Measurements from ENCODE around the gene F3. TPM values are rescaled to one million over a fixed set of nuclear protein-coding genes. Genes with fewer than 3 reads are reported as not detected.

F3 gene
- total and polyA plus RNA-seq, 2 of the 13 experiments (the other 11 are each of a cell fraction or from before 2014, with no cell fraction given) = 5.8 to 9.0 TPM

GRCh38 chr1:94522304-94522703 lies 19.3 kb downstream of the F3 start (continued):
- TF ChIP-seq ATF7 (IDR thresholded peaks at IDR 0.05) (no peak), ATF7 (CRISPR knock-in tag; IDR thresholded peaks at IDR 0.05) (no peak), EEA1 (CRISPR knock-in tag; IDR thresholded peaks at IDR 0.05; ENCODE audit: borderline replicate concordance) (no peak), ZFP82 (CRISPR knock-in tag; IDR thresholded peaks at IDR 0.05; ENCODE audit: borderline replicate concordance) (no peak), ZNF652 (CRISPR knock-in tag; IDR thresholded peaks at IDR 0.05; ENCODE audit: borderline replicate concordance, low read depth) (no peak), HMGA1 (CRISPR knock-in tag; conservative IDR thresholded peaks at IDR 0.05) (no peak), ZFP90 (CRISPR knock-in tag; IDR thresholded peaks at IDR 0.05; ENCODE audit: borderline replicate concordance) (no peak), ZNF580 (CRISPR knock-in tag; IDR thresholded peaks at IDR 0.05; ENCODE audit: borderline replicate concordance, low read depth) (no peak), ZBTB37 (CRISPR knock-in tag; IDR thresholded peaks at IDR 0.05) (no peak), ZNF7 (CRISPR knock-in tag; IDR thresholded peaks at IDR 0.05) (no peak)

GRCh38 chr1:94519351-94519750 lies 22.2 kb downstream of the F3 start:
- intact Hi-C loops (cut with micrococcal nuclease; ENCODE audit: unreplicated experiment) = no loop called here
- Histone ChIP-seq H3K27me3 (ENCODE audit: control insufficient read depth in 1 of 2, insufficient read depth in 2 of 2, low read length in 2 of 2) (no peaks in the 10 kb centered on the region), H4K20me1 (ENCODE audit: insufficient read depth, low read length) (no peaks in the 10 kb centered on the region), H3K9ac (ENCODE audit: insufficient read depth, low read depth, low read length) (no peak overlapping the region), H3K79me2 (ENCODE audit: insufficient read depth, low read length) (no peaks in the 10 kb centered on the region), H3K9me3 (ENCODE audit: low read length) (no peaks in the 10 kb centered on the region), H3K4me3 (replicated peaks in 1 of 3; ENCODE audit: insufficient read depth in 1 of 3, low read depth in 2 of 3, low read length in 3 of 3) (no peak overlapping the region), H3K4me2 (ENCODE audit: low read depth, low read length) (no peak overlapping the region), H3K4me1 (ENCODE audit: insufficient read depth, low read length) (no peaks in the 10 kb centered on the region), H3K27ac (ENCODE audit: extremely low read length, insufficient read depth, low read length) (no peak overlapping the region), H3K36me3 (replicated peaks in 1 of 2; ENCODE audit: control insufficient read depth in 1 of 2, insufficient read depth in 2 of 2, low read length in 2 of 2) (peaks cover 2 to 34% of the 10 kb centered on the region in 2 experiments; a peak in 3 of 5 replicates), H2AFZ (ENCODE audit: low read length) (no peak overlapping the region)
- FAIRE-seq = no peak
- BruUV-seq (replicated peaks) = no TSS peak
- ChIA-PET CTCF (ENCODE audit: low intra/inter-chr PET ratio, low total read pairs) (no interaction called here), POLR2A (no interaction called here)
- no peak for ATAC-seq
- in situ Hi-C loops (cut with HindIII; ENCODE audit: extremely low pct_ligation_motif_present, low pct_unique_long_range_greater_than_20kb) = no loop called here
- WGBS (ENCODE audit: low lambda C conversion rate) = 85% methylated on average over 2 of the region's 2 CpGs
- DNase-seq (ENCODE audit: low spot score) = no peak
- TF ChIP-seq SRY (CRISPR knock-in tag; IDR thresholded peaks at IDR 0.05) = no peak
- no peak for TF ChIP-seq TCF7L2 (IDR thresholded peaks at IDR 0.05; ENCODE audit: low read depth, low read length)
- TF ChIP-seq BHLHE40 (IDR thresholded peaks at IDR 0.05; ENCODE audit: low read length) = no peak
- no peak for TF ChIP-seq MEIS1 (CRISPR knock-in tag; IDR thresholded peaks at IDR 0.05; ENCODE audit: borderline replicate concordance)
- no peak for TF ChIP-seq ZBTB3 (CRISPR knock-in tag; IDR thresholded peaks at IDR 0.05; ENCODE audit: borderline replicate concordance, low read depth)
- no peak for TF ChIP-seq ZNF407 (CRISPR knock-in tag; IDR thresholded peaks at IDR 0.05; ENCODE audit: not compliant biosample characterization)
